ENCODE data around the gene MICAL2.

Gene MICAL2

DNA sequence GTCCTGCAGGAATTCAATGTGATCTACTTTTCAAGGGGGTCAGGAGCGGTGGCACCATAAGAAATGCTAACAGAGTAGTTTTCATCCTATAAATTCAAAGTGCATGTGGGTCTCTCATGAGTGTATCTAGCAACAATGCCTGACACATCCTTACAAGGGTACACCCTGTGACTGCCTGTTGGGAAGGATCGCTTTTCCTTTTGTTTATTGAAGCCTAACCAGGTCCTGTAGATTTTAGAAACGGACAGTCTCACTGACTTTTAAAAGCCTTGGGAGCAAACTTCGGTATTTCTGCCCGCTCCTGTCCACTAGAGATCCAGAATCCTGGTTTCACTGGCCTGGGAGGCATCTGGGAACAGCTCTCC lies 102.4 kb downstream of the MICAL2 start:
- no peak for DNase-seq

DNA sequence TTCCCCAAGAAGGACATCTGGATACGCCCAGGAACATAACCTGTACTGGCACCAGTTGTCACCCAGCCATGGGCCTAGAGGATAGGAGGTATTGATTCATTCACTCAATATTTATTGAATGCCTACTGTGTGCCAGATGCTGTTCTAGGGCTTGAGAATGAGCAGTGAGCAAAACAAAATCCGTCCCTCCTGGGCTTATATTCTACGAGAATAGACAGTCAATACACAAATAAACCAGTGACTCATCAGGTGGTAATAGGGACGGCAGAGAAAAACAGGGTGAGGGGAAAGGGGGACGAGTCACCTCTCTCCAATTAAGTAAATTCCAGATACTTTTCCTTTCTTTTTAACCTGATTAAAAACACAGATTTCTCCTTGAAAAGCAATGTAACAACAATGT lies 103.5 kb downstream of the MICAL2 start:
- no peak for DNase-seq

DNA sequence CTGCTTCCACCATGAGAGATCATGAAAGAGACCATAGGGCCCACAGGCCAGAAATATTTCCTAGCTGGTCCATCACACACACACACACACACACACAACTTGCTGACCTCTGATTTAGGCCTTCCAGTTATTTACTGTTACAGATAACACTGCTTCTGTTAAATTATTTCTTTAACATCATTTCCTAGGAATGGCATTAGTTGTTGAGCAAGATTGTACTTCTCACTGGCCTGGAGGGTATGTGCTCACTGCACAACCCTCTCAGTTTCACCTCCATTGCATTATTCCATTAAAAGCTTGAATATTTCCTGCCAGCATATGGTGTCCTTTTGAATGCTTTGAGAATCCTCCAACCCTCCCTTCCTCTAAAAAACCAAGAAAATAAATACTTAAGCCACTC lies 104.4 kb downstream of the MICAL2 start:
- no peak for DNase-seq

DNA sequence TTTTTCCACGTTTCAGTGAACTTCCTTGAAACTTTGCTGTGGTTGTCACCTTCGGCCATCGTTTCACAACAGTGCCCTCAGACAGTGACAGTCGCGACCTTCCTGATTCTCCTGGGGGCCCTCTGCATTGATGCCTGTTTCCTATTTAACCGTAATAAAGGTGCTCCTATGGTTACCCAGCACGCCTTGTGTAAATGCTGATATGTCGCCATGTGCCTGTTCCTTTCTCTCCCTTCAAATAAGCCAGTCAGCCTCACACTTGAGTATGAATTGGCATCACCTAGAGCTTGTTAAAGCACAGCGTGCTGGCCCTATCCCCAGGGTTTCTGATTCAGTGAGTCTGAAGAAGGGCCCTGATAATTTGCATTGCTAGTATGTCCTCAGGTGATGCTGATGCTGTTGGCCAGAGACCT lies 104.8 kb downstream of the MICAL2 start:
- no peak for DNase-seq

DNA sequence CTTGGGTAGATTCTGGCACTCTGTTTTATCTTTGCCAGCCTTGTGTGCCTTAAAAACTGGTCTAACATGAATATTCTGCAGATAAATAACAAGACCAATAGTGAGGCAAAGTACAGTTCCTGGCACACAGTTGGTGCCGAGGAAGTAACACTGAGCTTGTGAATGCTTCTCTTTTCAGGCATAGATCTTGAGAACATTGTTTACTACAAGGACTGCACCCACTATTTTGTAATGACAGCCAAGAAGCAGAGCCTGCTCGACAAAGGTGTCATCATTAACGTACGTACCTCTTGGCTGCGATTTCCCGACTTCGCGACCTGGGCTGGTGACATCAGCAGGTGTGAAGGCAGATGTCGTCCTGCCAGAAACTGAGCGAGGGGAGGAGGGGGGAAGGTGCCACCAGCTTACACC lies 105.7 kb downstream of the MICAL2 start:
- no peak for DNase-seq

DNA sequence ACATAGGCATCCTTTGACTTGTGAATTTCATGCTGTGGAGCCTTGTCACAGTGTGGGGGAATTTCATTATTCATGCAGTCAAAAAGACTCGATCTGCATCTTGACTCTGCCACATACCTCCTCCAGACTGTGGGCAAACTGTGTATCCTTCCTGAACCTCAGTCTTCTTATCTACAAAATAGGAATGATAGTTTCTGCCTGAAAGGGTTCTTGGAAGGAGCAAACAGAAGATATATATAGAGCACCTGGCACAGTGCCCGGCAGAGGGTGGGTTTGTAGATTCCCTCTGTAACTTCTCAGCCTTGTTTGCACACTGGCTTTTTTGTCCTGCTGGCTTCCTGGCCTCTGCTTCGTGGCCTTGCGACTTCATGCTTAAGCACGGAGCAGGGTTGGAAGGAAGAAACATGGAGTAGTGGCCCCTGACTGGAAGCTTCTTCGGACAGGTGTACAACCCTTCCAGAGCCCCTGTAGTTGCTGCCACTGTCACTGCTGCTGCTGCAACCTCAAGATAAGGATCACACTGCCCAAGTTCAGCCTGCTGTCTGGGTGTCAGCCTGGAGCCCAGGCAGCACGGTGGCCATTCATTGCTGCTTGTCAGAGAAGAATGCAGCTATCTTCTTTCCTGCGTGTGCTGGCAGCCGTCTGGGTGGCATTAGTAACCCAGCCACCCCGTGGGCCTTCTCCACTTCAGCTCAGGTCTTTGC lies 106.4 kb downstream of the MICAL2 start:
- peak in 1 of 2 experiments; percentile 37 for DNase-seq

DNA sequence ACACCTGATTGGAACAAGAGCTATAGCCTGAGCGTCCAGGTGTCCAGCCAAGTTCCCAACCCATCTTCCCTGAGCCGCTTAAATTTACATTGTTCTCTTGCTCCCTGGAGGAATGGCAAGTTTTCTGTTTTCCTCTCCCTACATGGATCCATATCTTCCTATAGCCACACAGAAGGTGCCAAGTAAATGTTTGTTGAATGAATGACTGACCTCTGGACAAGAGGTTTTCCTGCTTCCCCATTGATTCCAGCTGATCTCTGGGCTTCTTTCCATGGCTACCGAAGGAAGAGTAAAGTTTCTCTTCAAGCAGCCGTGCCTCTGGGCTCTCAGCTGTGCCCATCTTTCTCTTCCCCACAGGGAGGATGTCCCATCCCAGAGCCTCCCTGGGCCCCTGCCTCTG lies 107.5 kb downstream of the MICAL2 start:
- DNase-seq: no peak

DNA sequence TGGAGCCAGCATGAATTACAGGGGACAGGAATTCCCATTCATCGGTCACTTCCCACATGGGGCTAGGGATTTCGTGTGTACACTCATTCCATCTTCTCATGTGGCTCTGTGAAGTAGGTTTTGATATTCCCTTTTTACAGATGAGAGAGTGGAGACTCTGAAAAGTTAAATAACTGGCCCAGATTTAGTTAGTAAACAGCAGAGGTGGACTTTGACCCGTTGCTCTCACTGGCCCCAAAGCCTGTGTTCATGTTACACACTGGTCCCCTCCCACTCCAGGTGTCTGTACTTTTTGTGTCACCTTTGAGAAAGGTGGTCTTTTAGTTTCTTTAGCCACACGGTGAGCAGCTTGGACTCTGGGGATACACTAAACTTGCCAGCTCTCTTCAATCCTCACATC lies 108.5 kb downstream of the MICAL2 start:
- no peak for DNase-seq

DNA sequence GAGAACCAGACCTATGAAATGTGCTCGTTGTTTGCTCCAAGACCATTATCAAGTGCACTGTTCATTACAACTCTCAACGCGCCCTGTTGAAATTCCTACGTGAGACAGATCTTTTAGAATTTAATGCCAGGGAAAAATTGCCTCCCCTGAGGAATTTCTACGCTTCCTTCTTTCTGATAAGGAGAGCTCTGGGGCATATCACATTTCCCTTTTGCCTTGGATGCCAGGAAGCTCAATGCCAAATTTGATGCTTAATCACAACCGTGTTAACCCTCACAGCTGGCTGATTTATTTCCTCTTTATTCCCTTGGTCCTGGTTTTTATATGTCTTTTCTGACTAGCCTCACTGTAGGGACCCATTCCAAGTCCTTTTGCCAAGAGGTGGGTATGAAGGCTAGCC lies 109.4 kb downstream of the MICAL2 start:
- no peak for DNase-seq

DNA sequence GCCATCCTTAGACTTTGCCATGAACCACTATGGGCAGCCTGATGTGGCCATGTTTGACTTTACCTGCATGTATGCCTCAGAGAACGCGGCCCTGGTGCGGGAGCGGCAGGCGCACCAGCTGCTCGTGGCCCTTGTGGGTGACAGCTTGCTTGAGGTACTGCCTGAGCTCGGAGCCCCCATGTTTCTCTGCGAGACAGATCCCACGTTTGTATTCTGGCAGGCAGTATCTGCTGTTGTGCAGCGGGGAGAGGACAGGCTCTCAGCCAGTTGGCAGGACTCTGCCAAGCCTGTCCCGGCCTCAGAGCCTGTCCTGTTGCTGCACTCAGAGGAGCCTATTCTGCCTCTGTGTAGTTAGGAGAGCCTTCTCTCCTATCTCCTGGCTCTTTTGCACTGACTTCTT lies 109.9 kb downstream of the MICAL2 start:
- peak; percentile 64 to 87 for DNase-seq

DNA sequence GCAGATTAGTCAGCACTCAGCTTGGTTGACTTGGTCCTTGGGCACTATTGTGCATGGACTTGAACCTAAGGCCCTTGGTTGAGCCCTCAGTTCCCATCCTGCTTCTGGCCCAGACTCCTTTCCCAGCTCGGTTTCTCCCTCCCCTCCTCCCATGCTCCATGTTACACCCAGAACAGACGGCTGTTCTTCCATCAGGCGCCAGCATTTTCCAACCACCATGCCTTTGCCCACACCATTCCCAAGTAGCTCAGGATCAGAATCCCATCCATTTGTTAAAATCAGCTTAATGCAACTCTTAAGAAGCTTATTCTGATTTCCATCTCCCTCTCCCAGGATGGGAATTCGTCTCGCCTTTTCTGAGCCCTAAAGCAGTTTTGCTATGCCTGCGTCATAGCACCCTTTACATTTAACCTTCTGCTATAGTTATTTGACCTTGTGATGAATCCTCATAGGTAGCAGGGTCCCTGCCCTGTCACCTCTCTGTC lies 110.7 kb downstream of the MICAL2 start:
- DNase-seq: no peak

DNA sequence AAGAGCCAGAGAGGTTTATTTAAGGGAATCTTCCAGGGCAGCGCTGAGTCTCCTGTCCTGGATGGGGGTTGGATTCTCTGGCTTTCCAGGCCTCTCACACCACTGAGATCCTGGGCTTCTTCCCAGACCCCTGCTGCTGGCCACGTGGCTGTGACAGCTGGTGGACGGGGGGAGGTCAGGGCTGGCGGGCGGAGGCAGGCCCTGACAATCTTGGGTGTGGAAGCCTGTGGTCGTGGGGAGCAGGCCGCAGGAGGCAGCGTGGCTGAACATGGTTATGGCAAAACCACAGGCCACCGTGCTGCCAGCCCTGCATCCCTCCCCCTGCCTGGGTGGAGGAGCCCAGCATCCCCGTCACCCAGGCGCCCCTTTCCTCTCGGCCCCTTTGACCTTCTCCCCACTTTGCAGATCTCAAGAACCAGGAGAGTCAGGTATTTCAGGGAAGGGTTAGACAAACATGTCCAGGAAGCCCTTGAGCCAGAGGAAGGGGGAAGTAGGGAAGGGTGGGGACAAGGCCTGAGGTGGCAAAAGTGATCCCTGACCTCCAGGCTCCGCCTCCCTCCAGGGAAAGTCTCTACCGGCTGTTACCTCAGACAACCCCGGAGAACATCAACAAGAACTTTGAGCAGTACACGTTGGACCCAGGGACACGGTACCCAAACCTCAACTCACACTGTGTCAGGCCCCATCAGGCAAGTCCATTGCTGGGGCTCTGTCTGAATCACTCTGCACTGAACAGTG lies 111.8 kb downstream of the MICAL2 start:
- peak in 1 of 2 experiments; percentile 38 for DNase-seq

DNA sequence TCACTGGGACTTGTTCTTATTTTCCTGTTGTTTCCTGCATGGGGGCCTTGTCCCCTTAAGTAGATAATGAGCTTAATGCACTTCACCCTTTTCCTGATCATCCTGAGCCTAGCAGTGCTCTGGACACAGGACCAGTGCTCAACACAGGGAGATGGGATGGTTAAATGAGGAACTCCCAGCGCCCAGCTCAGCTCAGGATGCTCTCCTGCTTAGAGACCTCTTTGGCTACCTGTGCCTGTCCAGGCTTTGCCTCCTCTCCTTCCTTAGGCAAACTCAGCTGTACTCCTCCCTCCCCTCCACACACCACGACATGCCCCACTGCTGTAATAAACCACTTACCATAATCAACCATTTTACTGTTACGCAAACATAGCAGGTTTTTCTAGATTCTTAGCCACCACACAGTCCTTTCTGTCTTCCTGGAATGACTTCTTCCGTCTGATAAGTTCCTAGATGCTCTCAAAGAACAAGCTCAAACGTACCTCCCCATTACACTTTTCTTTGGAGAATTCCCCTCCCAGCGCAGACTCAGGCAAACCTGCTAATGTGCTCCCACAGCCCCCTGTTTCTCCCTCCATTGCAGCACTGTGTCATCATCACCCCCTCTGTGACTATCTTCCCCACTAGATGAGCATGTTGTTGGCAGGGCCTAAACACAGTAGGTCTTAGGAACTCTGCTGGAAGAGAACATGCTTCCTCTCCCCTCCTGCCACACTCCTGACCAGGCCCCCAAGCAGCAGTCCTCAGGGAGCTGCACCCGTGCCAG lies 113.6 kb downstream of the MICAL2 start:
- no peak for DNase-seq

DNA sequence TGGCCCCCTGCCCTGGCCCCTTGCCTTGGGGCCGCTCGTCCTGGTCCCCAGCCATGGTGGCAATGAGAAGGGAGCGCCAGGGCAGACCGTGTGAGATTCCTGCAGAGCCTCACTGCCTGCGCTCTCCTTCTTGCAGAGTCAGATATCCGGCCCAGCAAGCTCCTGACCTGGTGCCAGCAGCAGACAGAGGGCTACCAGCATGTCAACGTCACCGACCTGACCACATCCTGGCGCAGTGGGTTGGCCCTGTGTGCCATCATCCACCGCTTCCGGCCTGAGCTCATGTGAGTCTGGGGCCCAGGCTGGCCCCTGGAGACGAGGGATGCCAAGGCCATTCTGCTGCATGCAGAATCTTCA lies 114.1 kb downstream of the MICAL2 start:
- peak in 1 of 2 experiments; percentile 62 for DNase-seq

DNA sequence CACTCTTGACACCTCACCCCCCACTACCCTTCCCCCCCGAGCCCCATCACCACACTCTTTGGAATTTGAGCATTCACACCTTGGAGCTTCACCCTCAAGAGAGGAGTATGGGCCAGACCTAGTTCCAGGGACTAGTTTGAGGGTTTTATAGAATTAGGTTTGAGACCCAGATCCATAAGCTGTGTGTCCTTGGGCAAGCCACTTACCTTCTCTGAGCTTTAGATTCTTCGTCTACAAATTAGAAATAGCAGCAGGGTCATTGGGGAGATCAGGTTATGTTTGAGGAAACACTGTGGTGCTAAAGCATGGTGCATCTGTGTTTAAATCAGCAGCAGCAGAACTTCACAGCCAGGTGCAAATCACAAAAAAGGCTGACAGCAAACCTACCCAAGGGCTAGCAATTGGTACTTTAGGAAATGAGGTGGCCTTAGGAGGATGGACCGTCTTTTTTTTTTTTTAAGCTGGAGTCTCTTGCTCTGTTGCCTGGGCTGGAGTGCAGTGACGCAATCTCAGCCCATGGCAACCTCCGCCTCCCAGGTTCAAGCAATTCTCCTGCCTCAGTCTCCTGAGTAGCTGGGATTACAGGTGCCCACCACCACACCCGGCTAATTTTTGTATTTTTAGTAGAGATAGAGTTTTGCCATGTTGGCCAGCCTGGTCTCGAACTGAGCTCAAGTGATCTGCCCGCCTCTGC lies 114.8 kb downstream of the MICAL2 start:
- no peak for DNase-seq

DNA sequence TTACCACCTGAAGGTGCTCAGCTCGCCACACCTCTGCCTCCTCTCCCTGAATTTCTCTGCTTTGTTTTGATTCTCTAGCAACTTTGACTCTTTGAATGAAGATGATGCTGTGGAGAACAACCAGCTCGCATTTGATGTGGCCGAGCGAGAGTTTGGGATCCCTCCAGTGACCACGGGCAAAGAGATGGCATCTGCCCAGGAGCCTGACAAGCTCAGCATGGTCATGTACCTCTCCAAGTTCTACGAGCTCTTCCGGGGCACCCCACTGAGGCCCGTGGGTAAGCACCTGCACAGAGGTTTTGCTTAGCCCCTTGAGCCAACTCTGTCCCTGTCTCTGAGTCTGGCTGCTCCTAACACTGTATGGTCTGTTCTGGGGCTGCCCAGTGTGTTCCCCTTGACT lies 115.7 kb downstream of the MICAL2 start:
- no peak for DNase-seq

DNA sequence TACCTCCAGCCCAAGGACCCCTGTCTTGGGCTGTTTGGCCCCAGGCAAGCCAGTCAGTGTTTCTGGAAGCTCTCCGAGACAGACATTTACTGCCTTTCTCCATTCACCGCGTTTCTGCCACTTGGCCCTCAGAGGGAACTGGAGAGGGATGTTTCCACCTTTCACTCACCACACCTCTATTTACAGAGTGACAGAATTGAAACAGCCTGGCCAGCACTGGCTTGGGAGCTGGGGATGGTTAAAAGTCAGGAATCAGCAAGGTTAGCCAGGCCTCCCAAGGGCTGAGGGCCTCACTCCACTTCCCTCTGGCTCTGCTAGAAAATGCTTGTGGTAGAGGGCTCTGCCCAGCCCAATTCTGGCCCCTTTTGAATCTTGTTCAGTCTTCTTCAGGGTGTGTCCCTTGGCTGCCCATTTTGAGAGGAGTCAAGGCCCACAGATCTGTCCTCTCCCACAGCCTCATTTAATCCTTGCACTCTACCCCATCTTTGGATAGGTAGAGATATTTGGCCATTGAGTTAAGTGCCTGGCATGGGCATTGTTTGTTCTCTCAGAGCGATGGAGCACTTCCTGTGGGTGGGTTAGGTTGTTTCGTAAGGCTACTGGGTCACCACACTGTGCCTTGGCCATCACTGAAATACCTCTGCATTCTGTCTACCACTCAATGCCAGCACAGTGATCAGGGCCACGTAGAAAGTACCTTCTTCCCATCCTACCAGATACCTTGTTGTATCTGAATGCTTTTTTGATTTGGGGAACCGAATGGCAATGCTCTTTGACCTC lies 119.2 kb downstream of the MICAL2 start:
- DNase-seq: no peak

DNA sequence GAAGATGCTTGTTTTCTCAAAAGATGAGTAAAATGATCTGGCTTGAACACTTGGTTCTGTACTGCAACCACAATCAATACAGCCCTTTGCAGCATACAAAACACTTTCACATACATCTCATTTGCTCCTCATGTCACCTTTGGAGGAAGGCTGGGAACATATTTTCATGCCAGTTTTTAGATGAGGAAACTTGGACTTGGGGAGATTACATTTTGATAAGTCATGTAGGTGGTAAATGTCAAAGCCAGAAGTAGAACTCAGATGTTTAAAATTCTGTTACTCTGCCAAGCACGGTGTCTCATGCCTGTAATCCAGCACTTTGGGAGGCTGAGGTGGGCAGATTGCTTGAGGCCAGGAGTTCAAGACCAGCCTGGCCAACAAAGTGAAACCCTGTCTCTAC lies 121.8 kb downstream of the MICAL2 start:
- no peak for DNase-seq

DNA sequence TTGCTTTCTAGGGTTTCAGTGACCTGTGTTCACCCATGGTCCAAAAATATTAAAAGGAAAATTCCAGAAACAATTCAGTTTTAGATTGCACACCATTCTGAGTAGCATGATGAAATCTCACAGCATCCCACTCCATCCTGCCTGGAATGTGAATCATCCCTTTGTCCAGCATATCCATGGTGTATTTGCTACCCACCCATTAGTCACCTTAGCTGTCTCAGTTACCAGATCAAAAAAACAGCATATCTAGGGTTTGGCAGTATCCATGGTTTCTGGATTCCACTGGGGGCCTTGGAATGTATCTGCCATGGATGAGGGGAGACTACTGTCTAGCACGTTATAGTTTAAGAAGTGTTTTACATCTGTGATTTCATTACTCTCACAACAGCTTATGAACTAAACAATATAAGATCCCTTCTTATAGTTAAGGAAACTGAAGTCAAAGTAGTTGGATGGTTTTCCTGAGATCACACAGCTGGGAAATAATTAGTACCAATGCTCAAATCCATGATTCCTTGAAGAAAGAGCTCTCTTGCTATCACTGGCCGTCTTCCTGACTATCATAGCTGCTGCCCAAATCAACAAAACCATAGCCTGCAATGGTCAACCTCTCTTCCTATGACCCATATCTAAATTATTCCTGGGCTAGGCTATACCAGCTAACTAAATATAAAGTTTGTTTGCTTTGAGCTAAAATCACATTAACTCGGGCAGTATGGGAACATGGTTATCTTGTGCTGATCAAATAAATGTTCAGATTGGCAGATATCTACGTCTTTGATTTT lies 122.6 kb downstream of the MICAL2 start:
- DNase-seq: no peak

DNA sequence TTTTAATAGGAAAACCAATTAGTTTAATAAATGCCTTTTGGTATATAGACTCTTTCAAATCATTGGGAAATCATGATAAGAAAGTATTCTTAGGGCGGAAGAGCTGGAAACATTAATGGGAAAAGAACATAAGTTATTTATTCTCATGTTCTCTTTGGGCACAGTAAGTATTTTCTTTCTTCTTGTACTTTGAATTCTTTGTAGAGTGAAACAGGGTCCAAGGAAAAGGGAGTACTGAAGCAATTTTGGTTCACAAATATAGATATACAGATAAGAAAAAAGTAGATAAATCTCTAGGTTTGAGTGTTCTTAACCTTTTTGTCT lies 123.2 kb downstream of the MICAL2 start:
- DNase-seq: no peak

DNA sequence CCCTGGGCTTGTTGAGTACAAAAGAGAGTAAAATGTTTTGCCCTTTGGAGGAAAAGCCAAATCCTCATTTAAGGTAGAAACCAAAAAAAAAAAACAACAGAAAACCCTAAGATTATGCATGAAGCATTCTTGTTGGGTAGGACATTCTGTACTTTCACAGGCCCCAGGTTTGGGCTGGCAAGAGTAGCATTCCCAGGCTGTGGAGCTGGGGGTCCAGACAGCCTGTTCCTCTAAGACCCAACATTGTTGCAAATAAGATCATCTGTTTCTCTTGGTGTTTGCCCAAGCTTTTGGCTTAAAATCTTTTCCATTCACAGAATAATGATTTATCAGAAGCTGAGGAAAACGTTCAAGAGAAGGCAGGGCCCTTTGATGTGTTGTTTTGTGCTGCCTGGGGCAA lies 123.8 kb downstream of the MICAL2 start:
- DNase-seq: no peak

DNA sequence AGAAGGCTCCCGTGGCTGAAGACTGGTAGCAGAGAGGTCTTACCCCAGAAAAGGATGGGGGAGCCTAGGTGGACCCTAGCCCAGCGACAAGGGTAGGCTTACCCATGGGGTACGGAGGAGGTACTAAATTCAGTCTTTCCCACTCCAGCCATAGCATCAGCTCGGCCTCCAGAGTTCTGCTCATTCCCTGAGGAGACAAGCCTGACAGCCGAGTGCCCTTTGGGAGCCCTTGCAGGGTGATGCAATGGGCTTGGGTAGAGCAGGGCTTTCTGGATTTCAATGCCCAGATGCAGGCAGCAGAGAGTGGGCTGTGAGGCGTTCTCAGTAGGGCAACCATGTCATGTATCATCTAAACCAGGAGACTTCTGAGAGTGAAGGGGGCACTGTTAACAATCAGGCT lies 124.7 kb downstream of the MICAL2 start:
- no peak for DNase-seq

Data from NCI-H446 (cell line).